Stimulated activated memory B cell treated with anti-CD40 and anti-IgM and Interleukin-4, amounts not matched to agents 10 μg/mL and 1 μg/mL and 100 μg/mL, for 72 hours (primary cell): ENCODE results near the gene GPR65.

Experiments used
- ATAC-seq: fragments of 150-1000 bp; cut with Tn5 transposase; 2 replicates; pipeline ENCODE4 v1.10.0; 2021
- H3K27ac Mint-ChIP-seq: one replicate; pipeline ENCODE4 v1.8.0; 2022; ENCODE audit warnings: mild to moderate bottlenecking, mixed read lengths
- H3K27me3 Mint-ChIP-seq: one replicate; pipeline ENCODE4 v1.8.0; 2022; ENCODE audit warnings: mixed read lengths
- H3K36me3 Mint-ChIP-seq: one replicate; pipeline ENCODE4 v1.8.0; 2022; ENCODE audit warnings: mixed read lengths
- H3K4me1 Mint-ChIP-seq: one replicate; pipeline ENCODE4 v1.8.0; 2022; ENCODE audit warnings: mixed read lengths
- H3K4me3 Mint-ChIP-seq: one replicate; pipeline ENCODE4 v1.8.0; 2022; ENCODE audit warnings: mild to moderate bottlenecking, moderate library complexity, mixed read lengths
- H3K9me3 Mint-ChIP-seq: one replicate; pipeline ENCODE4 v1.8.0; 2022; ENCODE audit warnings: mixed read lengths

The GPR65 gene

GRCh38 chr14:88043529-88044443, 38.9 kb downstream of the GPR65 start:
- H3K4me1 Mint-ChIP-seq = no peaks in the 10 kb centered on the region
- no peak for ATAC-seq
- H3K27ac Mint-ChIP-seq = no peak overlapping the region
- H3K9me3 Mint-ChIP-seq = no peaks in the 10 kb centered on the region
- no peaks in the 10 kb centered on the region for H3K27me3 Mint-ChIP-seq
- peaks cover 5% of the 10 kb centered on the region for H3K36me3 Mint-ChIP-seq
- H3K4me3 Mint-ChIP-seq = no peak overlapping the region

DNA sequence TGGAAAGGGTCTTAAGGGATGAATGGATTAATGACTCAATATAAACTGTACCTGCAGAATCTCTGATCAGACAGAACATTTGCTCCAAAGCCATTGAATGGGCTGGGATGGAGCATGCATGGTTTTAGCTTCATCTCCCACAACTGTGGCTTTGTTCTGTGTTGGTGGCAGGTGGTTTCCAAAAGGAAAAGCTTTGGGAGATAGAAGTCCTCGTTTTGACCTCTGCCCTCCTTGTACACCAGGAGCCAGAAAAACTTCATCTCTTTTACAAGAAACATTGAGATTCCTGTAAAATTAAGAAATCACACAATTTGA, 39.5 kb downstream of the GPR65 start:
- Mint-ChIP-seq H3K27me3 (no peaks in the 10 kb centered on the region), H3K4me1 (no peaks in the 10 kb centered on the region), H3K4me3 (no peak overlapping the region), H3K27ac (no peak overlapping the region), H3K36me3 (peaks cover 5% of the 10 kb centered on the region), H3K9me3 (no peaks in the 10 kb centered on the region)
- no peak for ATAC-seq

DNA sequence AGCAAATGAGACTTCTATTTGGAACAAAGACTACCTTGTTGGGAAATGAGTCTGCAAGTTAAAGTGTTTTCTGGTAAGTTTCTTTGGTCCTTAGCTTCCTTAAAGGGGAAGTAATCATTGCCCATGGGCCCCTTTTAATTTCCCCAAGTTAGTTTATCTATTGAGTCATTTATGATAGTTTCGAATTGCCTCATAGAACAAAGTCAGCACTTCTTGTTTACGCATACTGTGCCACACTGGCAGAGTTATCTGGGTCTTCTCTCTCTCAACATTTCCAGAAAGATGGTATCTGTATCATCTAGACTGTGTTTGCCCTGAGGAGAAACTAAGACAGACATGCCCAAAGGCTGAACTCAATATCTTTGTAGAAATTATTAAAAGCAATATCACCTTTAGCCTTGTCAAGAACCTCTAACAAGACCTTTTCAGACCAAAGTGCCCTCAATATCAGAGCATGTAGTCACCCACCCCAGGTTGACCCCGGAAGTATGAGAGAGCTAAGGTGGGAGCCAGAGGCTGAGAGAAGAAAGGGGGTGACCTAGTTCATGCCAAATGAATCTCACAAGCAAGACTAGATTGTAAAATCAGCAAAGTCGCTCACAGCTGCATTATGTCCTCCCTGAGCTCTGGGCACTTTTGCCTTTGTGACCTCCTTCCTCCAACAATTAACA, 40.0 kb downstream of the GPR65 start:
- no peak overlapping the region for H3K27ac Mint-ChIP-seq
- H3K4me1 Mint-ChIP-seq = no peaks in the 10 kb centered on the region
- no peaks in the 10 kb centered on the region for H3K9me3 Mint-ChIP-seq
- ATAC-seq = peak; percentile 77
- no peak overlapping the region for H3K4me3 Mint-ChIP-seq
- H3K36me3 Mint-ChIP-seq = peaks cover 5% of the 10 kb centered on the region
- H3K27me3 Mint-ChIP-seq = no peaks in the 10 kb centered on the region

- no peaks in the 10 kb centered on the region for H3K4me1 Mint-ChIP-seq
- H3K9me3 Mint-ChIP-seq = no peaks in the 10 kb centered on the region
- peaks cover 5% of the 10 kb centered on the region for H3K36me3 Mint-ChIP-seq
- ATAC-seq = no peak
- H3K27ac Mint-ChIP-seq = no peak overlapping the region
- H3K4me3 Mint-ChIP-seq = no peak overlapping the region
- no peaks in the 10 kb centered on the region for H3K27me3 Mint-ChIP-seq
Observed at GRCh38 chr14:88045705-88046104, 40.8 kb downstream of the GPR65 start.

DNA sequence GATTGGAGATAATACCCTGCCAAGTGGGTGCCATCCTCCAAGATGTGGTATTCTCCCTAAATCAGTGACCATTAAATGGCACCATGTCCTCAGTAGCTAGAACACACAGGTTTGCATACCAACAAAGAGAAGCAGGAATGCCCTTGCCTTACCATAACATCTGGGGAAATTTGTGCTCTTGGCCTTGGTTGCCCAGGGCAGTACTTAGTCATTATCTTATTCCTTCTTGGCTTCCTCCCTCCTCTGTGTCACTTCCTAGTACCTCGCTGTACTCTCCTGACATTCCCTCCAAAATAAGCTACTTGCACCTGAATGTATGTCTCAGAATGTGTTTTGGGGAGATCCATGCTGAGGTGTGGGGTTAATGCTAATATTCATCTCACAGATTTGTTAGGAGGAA, 43.4 kb downstream of the GPR65 start:
- Mint-ChIP-seq H3K27ac (no peak overlapping the region), H3K27me3 (peaks cover under 1% of the 10 kb centered on the region), H3K9me3 (peaks cover 7% of the 10 kb centered on the region), H3K4me3 (no peak overlapping the region), H3K36me3 (peaks cover 11% of the 10 kb centered on the region), H3K4me1 (no peaks in the 10 kb centered on the region)
- ATAC-seq = no peak

DNA sequence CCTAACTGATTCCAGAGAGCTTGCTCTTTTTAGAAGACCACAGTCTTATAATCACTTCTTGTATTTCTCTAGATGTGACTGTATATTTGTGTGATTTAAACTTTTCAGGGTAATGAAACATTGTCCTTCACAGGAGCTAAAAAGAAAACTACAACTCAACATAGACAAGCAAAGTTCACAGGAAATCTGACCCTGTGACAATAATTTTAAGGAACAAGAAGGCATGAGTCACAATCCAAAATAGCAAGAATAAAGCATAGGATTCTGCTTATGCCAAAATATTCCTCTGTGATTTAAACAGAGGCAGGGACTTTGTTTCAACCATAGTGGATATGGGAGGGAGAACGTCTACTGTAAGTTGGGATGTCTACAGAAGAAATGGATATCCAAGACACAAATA, 44.3 kb downstream of the GPR65 start:
- peaks cover 11% of the 10 kb centered on the region for H3K36me3 Mint-ChIP-seq
- H3K9me3 Mint-ChIP-seq = peaks cover 8% of the 10 kb centered on the region
- H3K27me3 Mint-ChIP-seq = peaks cover 9% of the 10 kb centered on the region
- ATAC-seq = no peak
- no peaks in the 10 kb centered on the region for H3K4me1 Mint-ChIP-seq
- H3K27ac Mint-ChIP-seq = no peak overlapping the region
- no peak overlapping the region for H3K4me3 Mint-ChIP-seq

GRCh38 chr14:88049936-88050335, 45.0 kb downstream of the GPR65 start:
- Mint-ChIP-seq H3K27ac (no peak overlapping the region), H3K27me3 (peaks cover 16% of the 10 kb centered on the region)

DNA sequence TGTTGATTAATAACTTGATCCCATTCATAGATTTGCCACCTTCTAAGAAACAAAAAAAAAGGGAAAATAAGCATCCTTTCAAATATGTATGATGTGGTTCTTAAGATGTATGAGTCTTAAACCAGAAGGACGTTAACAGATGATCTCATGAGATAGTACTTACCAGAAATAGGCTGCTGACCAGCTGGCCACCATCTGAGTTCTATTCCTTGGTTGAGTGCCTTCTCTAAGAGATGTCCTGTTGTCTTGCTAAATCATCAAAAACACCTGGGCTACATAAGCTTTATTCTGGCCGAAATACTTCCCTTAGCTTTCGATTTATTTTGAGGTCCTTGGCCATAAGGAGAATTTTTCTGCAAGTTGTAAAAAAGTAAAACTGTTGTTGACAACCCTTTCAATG, 55.6 kb downstream of the GPR65 start:
- Mint-ChIP-seq H3K4me1 (no peaks in the 10 kb centered on the region), H3K36me3 (no peaks in the 10 kb centered on the region), H3K4me3 (no peak overlapping the region), H3K9me3 (peaks cover 2% of the 10 kb centered on the region), H3K27ac (no peak overlapping the region), H3K27me3 (peaks cover 25% of the 10 kb centered on the region)
- ATAC-seq = no peak

More at GRCh38 chr14:88049936-88050335, 45.0 kb downstream of the GPR65 start:
- H3K4me3 Mint-ChIP-seq = no peak overlapping the region
- peaks cover 11% of the 10 kb centered on the region for H3K36me3 Mint-ChIP-seq
- no peak for ATAC-seq
- no peaks in the 10 kb centered on the region for H3K4me1 Mint-ChIP-seq
- H3K9me3 Mint-ChIP-seq = peaks cover 8% of the 10 kb centered on the region

- Mint-ChIP-seq H3K4me1 (no peaks in the 10 kb centered on the region), H3K36me3 (no peaks in the 10 kb centered on the region), H3K4me3 (no peak overlapping the region), H3K27ac (no peak overlapping the region), H3K27me3 (peaks cover 11% of the 10 kb centered on the region), H3K9me3 (peaks cover 2% of the 10 kb centered on the region)
- ATAC-seq = no peak
Observed at GRCh38 chr14:88063811-88064210, 58.9 kb downstream of the GPR65 start.
